CD1c-positive myeloid dendritic cell (primary cell): Measurements from ENCODE around the gene CDC73.
"Not testable (repeated sequence)": the region's sequence is repeated elsewhere in the genome, so short reads cannot be mapped to it uniquely, and the experiment has no call there.

Experiments
- DNase-seq: peaks from one replicate; pipeline ENCODE4 v3.0.0-alpha.2; 2016; ENCODE audit errors: extremely low spot score

CDC73 gene

GRCh38 chr1:193231146-193231545, 109.3 kb downstream of the CDC73 start:
- not testable (repeated sequence) for DNase-seq

DNA sequence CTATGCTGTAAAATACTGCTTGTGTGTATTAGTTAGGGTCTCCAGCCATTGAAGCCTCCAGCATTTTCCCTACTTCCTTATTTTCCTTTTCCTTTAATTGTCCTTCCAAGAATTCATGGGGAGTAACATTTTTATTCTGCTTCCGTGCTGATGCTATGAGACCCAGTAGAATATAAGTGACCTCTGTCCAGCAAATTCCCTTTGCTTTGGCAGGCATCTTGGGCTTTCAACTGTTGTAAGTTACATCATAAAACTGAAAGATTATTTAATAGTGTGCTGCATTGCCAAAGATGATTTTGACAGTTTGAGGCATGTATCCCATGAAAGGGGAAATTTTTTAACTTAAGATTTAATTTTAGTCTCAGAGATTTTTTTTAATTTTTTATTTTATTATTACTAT, 112.7 kb downstream of the CDC73 start:
- no peak for DNase-seq

GRCh38 chr1:193237381-193237978, 115.6 kb downstream of the CDC73 start:
- no peak for DNase-seq

- DNase-seq = no peak
These were observed 118.8 kb downstream of the CDC73 start for GRCh38 chr1:193240609-193241008.

DNA sequence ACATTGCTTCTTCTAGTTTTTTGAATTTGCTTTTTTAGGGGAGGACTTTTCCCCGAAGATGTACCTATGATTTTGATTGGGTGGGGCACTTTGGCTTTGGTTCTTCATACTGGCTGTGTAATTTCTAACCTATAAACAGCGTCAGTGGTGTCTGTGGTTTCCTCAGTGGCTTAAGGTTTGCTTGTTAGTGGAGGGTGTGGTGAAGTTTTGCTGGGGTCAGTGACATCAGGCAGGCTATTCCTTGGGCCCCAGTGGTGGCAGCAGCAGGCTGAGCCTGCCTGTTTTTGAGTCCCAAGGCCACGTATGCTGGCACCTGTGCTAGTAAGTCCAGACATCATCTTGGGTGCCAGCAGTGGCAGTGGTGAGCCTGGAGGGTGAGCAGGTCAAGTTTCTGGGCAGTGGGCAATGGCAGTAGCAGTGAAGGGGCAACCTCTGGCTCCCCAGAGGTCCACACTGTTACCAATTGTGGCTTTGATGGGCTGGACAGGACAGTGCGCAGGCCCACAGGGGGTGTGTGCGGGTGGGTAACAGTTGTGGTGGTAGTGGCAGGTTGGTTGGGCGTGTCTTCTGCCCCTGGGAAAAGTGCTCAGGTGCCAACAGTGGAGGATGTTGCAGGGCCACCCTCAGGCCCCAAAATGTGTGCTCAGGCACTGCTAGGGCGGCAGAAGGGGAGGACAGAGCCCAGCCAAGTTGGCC, 119.4 kb downstream of the CDC73 start:
- DNase-seq = no peak

GRCh38 chr1:193242000-193242399, 120.2 kb downstream of the CDC73 start:
- no peak for DNase-seq

DNA sequence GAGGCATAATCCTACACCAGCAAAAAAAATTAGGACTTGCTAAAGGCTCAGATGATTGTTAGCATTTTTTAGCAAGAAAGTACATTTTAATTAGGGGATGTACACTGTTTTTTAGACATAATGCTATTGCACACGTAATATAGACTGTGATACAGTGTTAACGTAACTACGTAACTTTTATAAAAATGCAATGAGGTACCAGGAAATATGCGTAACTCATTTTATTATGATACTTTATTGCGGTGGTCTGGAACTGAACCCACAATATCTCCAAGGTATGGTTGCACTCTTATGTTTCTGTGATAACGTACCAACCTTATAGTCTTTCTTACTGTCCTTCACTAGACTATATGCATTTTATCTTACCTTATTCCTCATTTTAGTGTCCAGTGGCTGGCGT, 127.4 kb downstream of the CDC73 start:
- no peak for DNase-seq

GRCh38 chr1:193251950-193252349, 130.1 kb downstream of the CDC73 start:
- DNase-seq = no peak

DNA sequence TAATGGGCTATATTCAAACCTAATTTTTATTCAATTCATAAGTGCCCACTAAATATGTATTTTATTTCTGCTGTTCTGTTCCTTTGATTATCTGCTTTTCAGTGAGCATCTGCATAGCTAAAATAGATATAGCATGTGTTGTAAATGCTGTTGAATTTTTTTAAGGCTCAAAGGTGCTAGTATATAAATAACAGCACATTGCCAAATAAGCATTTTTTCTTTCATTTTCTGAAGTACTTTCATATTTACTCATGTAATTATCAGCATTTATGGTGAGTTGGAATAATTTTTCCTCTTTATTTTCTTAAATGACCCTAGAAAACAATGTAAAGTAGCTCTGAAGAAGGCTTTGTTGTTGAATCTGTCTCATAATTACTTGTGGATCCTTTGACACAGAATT, 134.2 kb downstream of the CDC73 start:
- no peak for DNase-seq

- DNase-seq = no peak
These were observed 137.8 kb downstream of the CDC73 start for GRCh38 chr1:193259636-193260035.

DNA sequence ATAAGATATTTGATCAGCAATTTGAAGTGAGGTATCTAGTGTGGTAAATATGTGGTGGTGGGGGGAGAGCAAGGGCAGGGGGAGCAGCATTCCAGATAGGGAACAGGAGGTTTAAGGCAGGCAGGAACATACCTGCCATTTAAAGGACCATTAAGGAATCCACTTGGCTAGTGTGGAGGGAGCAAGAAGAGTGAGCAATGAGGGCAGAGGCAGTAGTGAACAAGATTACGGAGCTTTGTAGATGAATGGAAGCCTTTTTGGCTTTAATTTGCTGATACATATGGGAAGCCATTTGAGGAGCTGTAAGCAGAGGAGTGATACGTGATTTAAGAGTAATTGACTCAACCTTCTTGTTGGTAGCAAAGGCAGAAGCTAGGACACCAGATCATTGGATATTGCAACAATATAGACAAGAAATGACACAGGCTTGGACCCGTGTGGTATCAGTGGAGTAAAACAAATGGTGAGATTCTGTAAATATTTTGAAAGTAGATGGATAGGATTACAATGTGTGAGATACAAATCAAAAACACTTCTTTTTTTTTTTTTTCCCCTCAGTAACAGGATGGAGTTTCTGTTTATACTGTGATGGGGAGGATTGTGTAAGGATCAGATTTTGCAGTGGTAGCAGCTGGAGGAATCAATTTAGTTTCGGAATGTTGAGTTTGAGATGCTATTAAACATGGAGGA, 138.4 kb downstream of the CDC73 start:
- no peak for DNase-seq

- DNase-seq = no peak
These were observed 139.1 kb downstream of the CDC73 start for GRCh38 chr1:193260896-193261295.

DNA sequence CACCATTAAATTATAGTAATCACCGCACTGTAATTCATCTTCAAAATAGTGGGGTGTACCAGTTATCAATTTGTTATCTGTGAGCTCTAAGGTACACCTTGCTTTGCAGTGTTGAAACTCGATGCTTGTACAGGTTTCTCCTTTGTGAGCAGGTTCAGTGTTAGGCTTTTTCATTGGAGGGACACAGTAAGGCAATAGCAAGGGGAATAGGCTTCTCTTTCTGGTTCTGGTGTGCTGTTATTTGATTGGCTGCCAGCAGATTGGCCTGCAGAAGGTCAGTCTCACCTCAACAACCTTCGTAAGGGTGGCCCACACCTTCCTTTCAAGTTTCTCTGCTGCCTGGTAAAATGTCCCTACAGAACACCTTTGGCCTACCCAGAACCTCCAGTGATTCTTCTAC, 140.8 kb downstream of the CDC73 start:
- no peak for DNase-seq

- DNase-seq = no peak
These were observed 142.7 kb downstream of the CDC73 start for GRCh38 chr1:193264313-193265065.

DNA sequence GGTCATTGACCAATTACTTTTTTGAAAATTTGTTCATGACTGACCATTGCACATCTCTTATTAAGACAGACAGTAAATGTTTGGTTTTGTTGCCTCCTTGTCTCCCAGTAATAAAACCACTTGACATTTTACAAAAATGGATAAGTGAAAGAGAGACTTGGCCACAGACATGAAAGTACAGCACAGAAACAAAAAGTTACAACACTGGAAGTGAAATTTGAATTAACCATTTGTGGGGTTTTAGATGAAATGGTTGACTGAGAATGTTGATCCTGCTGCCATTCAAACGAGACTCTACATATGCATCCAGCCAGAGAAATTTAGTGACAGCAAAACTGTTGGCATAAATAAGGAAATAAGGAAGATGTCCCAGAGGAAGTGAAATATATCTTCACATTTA, 143.9 kb downstream of the CDC73 start:
- no peak for DNase-seq

DNA sequence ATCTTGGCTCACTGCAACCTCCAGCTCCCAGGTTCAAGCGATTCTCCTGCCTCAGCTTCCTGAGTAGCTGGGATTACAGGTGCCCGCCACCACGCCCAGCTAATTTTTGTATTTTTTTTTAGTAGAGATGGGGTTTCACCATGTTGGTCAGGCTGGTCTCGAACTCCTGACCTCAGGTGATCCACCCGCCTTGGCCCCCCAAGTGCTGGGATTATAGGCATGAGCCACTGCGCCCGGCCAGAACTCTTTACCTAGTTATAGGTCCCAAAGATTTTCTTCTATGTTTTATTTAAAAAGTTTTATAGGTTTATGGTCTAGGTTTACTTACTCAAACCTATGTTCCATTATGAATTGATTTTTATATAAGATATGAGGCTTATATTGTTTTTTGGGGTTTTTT, 145.0 kb downstream of the CDC73 start:
- DNase-seq = not testable (repeated sequence)

GRCh38 chr1:193270996-193271395, 149.2 kb downstream of the CDC73 start:
- DNase-seq = no peak

GRCh38 chr1:193275773-193276172, 153.9 kb downstream of the CDC73 start:
- DNase-seq = no peak

- DNase-seq = no peak
These were observed 157.1 kb downstream of the CDC73 start for GRCh38 chr1:193278968-193279367.

DNA sequence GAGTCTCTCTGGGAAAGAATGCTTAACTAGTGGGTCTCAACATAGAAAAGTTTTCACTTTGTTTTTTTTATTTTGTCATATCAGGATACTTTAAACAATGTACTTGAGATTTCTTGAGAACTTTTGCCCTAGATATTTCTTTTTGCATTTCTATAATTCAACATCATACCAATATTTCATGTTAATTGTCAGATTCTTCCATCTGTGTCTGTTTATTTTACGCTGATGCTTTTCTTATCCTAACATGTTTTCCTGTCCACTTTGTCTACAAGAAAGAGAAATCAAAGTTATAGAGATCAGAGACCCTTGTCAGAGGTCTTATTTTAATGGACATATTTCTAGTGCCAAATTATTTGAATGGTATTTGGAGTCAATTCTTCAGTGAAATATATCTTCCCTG, 160.1 kb downstream of the CDC73 start:
- DNase-seq = no peak

DNA sequence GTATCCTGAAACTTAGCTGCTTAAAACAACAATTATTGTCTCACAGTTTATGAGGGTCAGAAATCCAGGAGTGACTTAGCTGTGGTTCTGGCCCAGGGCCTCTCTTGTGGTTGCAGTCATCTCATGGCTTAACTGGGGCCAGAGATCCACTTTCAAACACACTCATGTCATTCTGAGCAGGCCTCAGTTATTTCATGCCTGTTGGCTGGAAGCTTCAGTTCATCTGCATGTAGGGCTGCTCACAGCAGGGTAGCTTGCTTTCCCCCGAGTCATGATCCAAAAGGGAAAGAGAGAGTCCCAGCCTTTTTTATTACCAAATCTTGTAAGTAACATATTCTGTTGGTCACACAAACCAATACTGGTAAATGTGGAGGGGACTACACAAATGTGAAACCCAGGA, 161.2 kb downstream of the CDC73 start:
- no peak for DNase-seq

GRCh38 chr1:193284219-193284618, 162.4 kb downstream of the CDC73 start:
- no peak for DNase-seq

DNA sequence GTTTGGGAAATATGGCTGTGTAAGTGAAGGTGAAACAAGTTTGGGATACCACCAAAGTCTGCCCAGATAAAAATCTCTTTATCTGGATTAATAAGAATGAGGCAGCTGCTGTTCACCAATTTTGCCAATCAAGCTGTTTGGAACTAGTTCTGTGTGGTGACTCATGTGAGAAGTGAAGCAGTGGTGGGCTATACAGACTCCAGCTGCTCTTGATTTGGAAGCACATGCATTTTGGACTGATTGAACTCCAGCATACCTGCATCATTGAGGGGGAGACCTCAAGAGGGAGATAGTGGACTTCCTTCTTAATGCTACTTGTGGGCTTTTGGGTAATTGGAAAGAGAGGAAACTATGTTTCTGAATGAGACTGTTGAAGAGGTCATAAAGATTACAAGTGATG, 163.8 kb downstream of the CDC73 start:
- DNase-seq = no peak
